HG03135 (cell line): Measurements from ENCODE around the gene DDX10.

Experiments
- ATAC-seq: cut with Tn5 transposase; IDR thresholded peaks from one replicate; pipeline ENCODE4 v1.9.1; 2021; ENCODE audit warnings: mild to moderate bottlenecking, moderate library complexity; ENCODE audit not compliant: unreplicated experiment

DDX10 gene

DNA sequence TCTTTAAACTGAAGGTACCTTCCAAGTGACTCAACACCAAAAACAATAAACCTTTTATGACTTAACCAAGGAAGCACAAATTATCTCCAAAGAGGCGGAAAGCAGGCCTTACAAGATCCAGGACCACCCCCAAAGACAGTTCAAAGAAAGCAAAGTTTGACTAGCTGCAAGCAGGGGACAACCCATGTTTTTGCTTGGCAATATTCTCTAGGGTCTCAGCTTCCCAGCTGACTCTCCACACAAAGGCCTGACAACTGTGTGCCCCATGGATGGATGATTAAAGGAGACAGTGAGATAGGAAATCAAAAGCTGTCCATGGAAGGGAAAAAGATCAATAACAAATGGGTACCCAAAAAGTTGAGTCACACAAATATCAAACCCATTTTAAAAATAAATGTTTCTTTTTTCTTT, 232.2 kb downstream of the DDX10 start:
- ATAC-seq = no peak

DNA sequence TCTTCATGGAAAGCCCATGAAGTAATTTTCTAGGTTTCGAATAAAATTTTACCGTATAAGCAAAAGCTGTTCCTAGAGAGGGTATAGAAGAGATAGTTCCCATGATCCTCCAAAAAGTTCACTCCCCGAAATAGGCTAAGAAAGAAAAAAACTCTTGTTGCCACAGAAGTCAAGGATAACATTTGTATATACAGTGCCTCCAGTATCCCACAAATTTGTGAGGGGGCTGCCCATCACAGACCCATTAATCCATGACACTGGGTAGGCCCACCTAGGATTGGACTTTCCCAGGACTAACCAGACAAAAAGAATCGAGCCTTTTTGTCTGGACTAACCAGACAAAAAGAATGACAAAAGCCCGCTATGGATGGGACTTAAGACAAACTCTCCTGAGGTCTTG, 233.0 kb downstream of the DDX10 start:
- no peak for ATAC-seq

DNA sequence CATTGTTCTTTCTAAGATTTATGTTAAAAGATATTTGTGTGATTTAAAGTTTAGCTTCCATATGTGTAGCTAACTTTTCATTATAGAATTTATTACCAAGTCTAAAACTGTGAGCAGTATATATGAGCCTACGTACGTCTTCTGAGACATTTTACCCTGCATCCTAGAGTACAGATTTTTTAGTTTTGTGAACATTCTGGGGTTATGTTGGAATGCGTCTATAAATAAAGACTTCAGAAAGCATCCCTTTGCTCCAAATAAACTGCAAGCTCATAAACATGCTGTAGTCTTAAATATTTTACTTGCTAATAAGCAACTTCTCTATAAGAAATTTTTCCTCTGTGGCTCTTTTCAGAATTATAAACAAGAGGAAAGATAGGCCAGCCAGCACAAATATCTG, 236.5 kb downstream of the DDX10 start:
- no peak for ATAC-seq

DNA sequence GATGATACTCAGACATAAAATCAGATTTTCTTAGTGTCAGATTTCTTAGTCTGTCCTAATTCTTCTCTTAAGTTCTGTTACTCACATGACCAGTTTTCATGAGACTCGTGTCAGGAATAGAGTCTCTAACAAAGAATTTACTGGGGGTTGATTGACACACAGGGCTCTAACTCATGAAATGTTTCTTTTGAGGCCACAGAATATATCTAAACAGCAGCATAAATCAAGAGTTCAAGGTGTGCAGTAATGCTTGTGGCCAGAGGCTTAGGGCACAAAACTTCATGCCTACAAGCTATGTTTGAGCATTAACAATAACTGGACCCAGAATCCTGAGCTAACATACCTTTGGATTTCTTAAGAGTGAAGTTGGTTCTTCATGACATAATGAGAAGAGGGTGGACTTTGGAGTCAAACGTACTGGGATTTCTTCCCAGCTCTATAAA, 237.2 kb downstream of the DDX10 start:
- no peak for ATAC-seq

DNA sequence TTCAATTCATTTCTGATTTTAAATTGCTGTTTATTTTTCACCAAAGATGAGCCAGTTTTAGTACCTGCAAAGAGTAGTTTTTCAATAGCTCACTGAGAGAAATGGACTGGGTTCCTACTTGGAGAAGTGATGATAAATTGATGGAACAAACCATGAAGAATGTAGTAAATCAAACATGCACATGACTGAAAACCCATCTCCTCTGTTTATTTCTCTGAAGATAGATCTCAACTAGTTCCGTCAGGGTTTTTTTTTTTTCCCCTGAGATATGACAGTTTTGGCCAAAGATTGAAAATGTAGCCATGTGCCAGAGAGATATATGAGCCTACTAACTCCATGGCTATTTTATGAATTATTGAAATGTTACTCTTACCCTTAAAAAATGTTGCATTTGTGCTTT, 239.6 kb downstream of the DDX10 start:
- ATAC-seq = no peak

DNA sequence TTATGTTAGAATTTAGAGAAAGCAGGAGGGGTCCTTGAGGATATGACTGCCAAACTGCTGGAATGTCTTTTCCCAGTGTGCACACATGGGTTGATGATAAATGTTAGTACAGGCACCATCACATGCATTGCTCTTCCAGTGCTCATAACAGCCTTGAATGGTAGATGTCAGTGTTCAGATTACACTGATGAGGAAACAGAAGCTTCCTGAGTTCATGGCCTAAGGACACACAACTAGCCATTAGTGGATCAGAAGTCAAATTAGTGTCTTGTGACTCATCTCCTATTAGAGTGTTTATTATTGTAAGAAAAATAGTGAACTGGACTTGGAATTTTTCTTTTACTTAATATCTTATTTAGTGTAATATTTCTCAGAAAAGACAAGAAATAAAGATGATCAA, 241.5 kb downstream of the DDX10 start:
- ATAC-seq = no peak

DNA sequence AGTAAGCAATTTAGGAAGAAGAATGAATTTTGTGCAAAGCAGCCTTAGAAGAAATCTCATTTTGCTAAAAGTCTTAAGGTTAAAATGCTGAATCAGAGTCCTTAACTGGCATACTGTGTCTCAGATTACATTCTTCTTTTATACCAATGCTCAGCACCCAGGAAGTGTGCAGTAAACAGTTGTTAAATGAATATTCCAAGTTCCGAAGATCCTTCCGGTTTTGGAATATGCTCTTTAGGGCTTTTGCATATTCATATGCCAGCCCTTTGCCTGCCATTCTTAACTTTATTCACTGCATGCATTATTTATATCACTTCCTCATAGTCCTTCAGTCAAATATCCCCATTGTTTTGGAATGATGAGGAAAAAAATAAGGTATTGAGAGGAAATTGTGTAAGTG, 242.0 kb downstream of the DDX10 start:
- no peak for ATAC-seq

DNA sequence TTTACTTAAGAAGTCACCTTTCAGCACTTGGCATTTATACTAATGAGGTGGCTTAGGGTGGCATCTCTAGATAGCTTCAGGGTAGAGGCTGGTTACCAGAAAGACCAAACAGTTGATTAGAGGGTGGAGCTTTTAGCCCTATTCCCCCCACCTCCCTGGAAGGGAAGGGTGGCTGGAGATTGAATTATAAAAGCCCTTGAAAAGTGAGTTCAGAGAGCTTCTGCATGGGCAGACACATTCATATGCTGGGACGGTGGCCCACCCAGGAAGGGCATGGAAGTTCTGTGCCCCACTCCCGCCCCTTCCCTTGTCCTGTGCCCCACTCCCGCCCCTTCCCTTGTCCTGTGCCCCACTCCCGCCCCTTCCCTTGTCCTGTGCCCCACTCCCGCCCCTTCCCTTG, 244.2 kb downstream of the DDX10 start:
- no peak for ATAC-seq

DNA sequence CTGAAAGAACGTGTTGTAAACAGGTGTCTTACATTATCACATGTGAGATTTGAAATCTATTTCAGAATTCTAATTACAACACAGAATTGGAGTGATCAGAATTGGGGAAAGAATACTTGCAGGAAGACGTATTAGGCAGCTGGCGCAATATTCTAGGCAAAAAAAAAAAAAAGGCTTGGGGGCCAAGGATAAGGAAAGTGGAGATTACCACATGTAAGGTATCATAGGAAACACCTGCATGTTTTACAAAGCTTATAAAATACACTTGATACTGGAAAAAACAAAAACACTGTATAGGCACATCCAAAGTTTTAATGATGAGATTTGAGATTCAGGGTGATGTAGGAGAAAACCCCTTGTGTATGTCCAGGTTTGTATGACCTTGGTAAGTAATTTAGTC, 245.1 kb downstream of the DDX10 start:
- ATAC-seq = no peak

DNA sequence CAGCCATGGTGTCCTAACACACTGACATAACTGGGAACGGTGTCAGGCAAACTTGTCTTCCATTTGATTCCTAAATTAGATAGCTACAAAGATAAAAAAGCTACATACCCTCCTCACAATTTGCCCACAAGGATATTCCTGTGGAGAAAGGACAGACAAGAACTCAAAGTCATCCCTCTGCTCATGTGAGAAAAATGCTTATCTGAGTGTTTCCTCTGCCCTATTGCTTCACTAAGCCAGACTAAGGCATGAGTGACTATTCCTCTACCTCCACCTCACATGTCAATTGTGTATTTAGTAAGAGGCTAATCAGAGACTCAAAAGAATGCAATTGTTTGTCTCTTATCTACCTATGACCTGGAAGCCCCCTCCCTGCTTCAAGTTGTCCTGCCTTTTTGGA, 247.7 kb downstream of the DDX10 start:
- no peak for ATAC-seq

DNA sequence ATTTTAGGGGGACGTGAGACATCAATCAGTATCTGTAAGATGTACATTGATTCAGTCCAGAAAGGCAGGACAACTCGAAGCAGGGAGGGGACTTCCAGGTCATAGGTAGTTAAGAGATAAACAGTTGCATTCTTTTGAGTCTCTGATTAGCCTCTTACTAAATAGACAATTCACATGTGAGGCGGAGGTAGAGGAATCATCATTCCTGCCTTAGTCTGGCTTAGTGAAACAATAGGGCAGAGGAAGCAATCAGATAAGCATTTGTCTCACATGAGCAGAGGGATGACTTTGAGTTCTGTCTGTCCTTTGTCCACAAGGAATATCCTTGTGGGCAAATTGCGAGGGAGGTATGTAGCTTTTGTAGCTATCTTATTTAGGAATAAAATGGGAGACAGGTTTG, 248.3 kb downstream of the DDX10 start:
- no peak for ATAC-seq

DNA sequence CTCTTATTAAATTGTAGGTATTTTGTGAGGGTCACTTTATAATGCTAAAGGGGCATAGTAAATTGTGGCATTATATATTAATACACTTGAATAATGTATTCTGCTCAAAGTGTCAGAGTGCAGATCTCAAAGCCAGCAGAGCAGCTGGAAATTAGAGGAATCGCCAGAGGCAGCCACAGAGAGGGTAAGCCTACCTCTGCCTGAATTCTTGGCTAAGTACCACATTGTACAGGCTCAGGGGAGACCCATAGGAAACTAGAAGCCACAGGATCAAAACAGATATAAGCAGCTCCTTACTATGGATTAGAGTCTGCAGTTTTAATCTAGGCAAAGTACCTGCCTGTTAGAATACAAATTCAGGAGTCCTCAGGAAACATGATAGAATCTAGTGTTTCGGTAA, 249.3 kb downstream of the DDX10 start:
- no peak for ATAC-seq

DNA sequence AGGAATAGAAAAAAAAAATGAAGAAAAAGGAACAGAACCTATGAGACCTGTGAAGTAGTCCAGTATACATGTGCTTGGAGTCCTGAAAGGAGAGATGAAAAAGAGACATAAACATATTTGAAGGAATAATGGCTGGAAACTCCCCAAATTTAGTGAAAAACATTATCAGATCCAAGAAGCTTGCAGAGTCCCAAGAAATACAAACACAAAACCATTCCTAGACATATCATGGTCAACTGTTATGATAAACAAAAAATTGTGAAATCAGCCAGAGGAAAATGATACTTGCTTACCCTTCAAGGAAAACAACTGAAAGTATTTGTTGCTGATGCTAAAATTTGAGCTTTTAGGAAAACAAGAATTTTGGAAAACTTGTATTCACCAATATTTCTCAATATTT, 250.1 kb downstream of the DDX10 start:
- ATAC-seq = no peak

DNA sequence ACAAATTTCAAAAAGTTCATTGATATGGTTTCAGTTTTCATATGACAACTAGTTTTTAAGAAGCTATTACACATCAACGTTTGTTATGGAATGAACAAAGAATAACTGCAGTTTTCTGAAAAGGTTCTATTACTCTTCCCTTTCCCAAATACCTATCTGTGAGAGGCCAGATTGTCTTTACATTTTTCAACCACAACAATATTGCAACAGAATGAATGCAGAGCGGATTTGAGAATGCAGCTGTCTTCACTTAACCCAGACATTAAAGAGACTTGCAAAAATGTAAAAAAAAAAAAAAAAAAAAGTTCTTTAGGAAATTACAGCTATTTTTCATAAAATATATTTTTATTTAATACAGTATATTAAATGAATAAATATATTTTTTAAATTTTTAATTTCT, 250.8 kb downstream of the DDX10 start:
- no peak for ATAC-seq

DNA sequence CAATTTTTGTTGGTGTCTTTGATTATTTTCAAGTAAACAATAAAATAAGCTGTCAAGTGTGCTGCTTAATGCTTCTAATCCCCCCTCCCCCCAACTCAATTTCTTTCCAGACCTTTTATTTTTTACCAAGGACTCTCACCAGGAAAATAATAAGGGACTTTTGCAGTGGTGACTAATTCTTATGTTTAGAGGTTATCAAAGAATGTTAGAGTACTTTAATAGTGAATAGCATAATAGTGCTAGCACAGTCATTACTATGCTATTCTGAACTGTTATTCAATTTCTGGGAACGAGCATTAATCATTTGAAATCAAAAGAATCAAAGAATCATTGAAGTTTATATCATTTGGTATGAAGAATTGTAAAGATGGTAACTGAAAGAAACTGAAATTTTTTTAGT, 251.4 kb downstream of the DDX10 start:
- ATAC-seq = no peak

DNA sequence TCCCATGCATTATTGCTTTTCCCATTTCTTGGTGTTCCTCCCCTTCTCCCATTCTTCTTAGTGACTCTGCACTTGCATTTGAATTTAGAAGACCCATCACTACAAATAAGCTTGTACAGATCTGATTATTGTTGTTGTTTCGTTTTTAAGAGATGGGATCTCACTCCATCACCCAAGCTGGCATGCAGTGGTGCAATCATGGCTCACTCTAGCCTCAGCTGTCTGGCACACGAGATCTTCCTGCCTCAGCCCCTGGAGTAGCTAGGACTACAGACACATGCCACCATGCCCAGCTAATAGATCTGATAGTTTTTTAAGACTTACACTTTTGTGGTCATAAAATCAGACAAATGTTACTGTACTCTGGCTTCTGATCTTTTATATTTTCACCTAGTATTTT, 252.1 kb downstream of the DDX10 start:
- no peak for ATAC-seq

DNA sequence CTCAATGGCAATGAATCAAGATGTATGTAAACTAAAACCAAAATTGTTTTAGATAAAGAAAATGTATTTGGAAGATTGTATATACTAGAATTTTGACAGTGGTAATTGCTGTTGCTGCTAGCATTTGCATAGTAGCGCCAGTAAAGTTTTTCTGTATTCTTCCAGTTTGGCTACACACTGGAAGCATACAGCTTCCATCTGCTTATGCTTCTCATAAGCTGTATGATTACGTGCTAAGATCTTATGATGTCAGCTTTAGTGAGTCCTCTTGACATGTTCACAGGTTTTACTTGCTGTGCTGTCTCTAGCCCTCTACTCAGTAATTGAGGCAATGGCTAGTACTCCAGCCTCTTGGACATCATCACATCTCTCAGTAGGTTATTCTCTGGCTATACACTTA, 256.3 kb downstream of the DDX10 start:
- no peak for ATAC-seq

DNA sequence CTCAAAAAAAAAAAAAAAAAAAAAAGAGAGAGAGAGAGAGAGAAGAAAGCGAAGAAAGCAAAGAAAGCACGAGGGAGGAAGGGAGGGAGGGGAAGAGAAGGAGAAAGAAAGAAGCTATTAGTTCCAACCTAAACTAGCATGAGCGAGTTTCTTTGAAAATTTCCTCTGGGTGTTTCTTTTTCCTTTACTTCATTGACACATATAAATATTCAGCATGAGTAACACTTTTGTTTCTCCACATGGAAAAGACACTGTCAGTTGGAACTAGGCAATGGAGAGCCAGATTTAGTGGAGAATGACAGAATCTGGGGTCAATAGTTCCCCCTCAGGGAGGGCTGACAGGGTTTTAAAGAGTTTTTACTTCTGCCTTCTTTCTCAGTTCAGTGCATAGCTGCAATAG, 257.4 kb downstream of the DDX10 start:
- ATAC-seq = no peak

DNA sequence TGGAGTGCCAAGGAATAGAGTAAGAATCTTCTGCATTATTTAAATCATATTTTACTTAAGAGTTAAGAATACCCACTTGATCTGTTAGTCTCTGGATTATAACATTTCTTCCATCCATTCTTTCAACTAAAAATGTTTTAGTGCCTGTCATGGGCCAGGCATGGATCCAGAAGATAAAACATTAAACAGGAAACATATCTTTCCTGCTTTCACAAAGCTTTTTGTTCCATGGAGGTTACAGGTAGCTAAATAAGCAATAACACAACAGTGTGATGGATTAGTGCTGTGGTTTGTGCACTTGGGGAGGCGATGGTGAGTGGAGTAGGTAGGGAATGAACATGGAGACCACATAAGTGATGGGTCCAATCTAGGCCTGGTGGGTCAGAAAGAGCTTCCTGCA, 258.5 kb downstream of the DDX10 start:
- ATAC-seq = no peak

DNA sequence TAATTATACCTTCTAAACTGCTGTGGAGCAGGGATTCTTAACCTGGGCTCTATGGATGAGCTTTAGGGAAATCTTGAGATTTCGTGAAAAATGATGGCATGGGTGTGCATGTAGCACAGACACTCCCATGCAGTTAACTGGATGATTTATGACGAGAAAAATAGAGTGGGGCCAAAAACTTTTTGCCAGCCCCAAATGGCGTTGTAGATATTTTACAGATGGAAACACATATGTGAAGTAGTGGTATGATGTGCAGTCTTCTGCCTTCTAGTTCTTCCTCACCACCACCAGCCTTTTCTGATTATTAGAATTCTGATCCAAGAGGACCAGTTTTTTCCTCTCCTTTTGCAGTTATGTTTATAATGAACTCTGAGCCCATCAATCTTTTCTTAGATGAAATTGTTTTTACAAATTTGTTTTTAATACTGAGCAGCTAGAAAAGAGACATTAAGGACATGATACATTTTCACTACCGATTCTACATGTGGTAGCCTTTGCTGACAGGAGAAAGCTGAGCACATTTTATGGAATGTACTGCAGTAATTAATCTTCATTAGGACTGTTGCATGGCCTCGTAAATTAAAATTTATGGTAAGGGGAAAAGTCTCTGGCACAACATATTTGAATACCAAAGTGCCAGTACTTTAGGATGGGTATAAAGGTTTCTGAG, 261.4 kb downstream of the DDX10 start:
- no peak for ATAC-seq

DNA sequence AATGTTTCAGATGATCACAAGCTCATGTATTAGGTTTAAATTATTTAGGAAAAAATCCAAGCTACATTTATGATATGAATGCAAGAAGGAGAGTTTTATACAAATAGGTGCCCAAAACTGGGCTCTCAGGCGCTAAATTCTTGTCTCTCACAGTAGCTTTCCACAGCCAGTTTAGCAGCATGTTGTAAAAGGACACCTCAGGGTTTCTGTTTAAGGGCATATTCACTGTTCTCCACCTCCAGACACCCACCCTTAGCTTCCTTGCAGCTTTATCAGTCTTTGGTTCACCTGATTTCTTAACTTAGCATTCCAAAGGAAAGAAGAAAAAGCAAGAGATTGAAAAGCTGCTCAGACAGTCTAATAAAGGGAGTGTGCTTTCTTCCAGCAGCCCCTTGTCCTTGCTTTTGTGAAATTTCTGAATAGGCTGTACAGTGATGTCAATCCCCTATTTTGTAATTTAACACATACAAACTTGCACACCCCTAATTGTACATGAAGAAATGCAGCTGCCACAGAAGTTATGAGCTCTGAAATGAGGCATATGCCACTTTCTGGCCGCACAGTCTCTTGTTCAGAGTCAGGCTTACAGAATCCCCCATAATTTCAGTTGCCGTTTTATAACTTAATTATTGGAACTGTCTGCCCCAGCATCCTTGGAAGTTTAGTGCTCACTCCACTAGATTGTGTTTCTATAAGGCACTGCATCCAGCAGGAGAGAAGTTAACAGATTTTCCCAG, 262.1 kb downstream of the DDX10 start:
- ATAC-seq = no peak

DNA sequence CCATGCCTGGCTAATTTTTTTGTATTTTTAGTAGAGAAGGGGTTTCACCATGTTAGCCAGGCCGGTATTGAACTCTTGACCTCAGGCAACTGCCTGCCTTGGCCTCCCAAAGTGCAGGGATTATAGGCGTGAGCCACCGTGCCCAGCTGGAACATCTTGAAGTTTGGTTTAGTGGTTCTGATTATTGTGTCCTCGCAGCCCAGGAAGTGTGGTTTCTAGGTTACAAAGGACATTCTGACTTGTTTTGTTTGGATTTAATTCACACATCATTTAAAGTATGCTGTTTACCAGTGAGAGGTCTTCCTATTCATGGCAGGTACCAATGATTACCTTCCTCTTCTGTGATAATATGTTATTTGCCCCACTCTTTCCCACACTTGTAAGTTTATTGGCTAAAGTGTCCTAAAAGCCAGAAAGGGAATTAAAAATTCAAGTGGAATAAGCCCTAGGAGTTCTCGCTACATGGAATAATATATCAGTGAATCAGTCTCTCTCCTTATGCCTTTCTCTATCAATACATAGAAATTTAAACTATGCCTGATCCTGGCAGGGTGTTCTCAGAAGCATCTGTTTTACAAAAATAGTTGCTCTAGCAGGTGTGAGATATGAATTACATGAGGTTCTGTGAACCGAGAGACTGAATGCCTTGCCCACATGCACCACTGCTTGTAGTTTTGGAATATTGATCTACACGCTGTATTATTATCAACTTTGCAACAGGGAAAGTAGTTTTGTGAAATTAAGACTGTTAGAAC, 263.1 kb downstream of the DDX10 start:
- no peak for ATAC-seq
